SW 1271 (cell line): ENCODE results near the gene OCA2.

Source experiments
- DNase-seq, 2 experiments: peaks; one replicate each; lab custom pipeline; 2025; lab: John Stamatoyannopoulos, UW

The OCA2 gene

GRCh38 chr15:27817258-27817657 lies 281.9 kb downstream of the OCA2 start:
- DNase-seq: no peak

- DNase-seq: no peak
Observed at GRCh38 chr15:27816790-27817189, 282.3 kb downstream of the OCA2 start.

GRCh38 chr15:27815035-27815434 lies 284.1 kb downstream of the OCA2 start:
- no peak for DNase-seq

GRCh38 chr15:27813139-27813538 lies 286.0 kb downstream of the OCA2 start:
- DNase-seq: no peak

- DNase-seq: no peak
Observed at GRCh38 chr15:27808182-27808581, 290.9 kb downstream of the OCA2 start.

GRCh38 chr15:27807335-27807734 lies 291.8 kb downstream of the OCA2 start:
- no peak for DNase-seq

- no peak for DNase-seq
Observed at GRCh38 chr15:27806396-27806795, 292.7 kb downstream of the OCA2 start.

- no peak for DNase-seq
Observed at GRCh38 chr15:27805261-27806220, 293.6 kb downstream of the OCA2 start.

- no peak for DNase-seq
Observed at GRCh38 chr15:27804569-27805260, 294.4 kb downstream of the OCA2 start.

GRCh38 chr15:27798807-27799206 lies 300.3 kb downstream of the OCA2 start:
- DNase-seq: no peak

- no peak for DNase-seq
Observed at GRCh38 chr15:27797765-27798164, 301.4 kb downstream of the OCA2 start.

GRCh38 chr15:27796405-27797320 lies 302.5 kb downstream of the OCA2 start:
- no peak for DNase-seq

- DNase-seq: no peak
Observed at GRCh38 chr15:27792756-27793264, 306.3 kb downstream of the OCA2 start.

GRCh38 chr15:27790270-27790669 lies 308.8 kb downstream of the OCA2 start:
- DNase-seq: no peak

- DNase-seq: no peak
Observed at GRCh38 chr15:27787931-27788330, 311.2 kb downstream of the OCA2 start.

GRCh38 chr15:27784107-27784506 lies 315.0 kb downstream of the OCA2 start:
- DNase-seq: no peak

GRCh38 chr15:27783678-27784077 lies 315.4 kb downstream of the OCA2 start:
- DNase-seq: no peak

- no peak for DNase-seq
Observed at GRCh38 chr15:27782125-27782524, 317.0 kb downstream of the OCA2 start.

- no peak for DNase-seq
Observed at GRCh38 chr15:27776501-27776900, 322.6 kb downstream of the OCA2 start.

- no peak for DNase-seq
Observed at GRCh38 chr15:27774638-27775037, 324.5 kb downstream of the OCA2 start.

GRCh38 chr15:27774191-27774590 lies 324.9 kb downstream of the OCA2 start:
- DNase-seq: no peak

- DNase-seq: no peak
Observed at GRCh38 chr15:27771892-27772291, 327.2 kb downstream of the OCA2 start.
